ENCODE results near the gene HPD. TPM values are rescaled to one million over a fixed set of nuclear protein-coding genes. Genes with fewer than 3 reads are reported as not detected.

HPD gene
- total RNA-seq: 1 to 10 TPM in 1 of 4 donors, under 1 TPM in 3; 0.27 to 2.8 (median 0.34) TPM
- 1 to 10 TPM in 1 of 3 donors, under 1 TPM in 1, not detected in 1; 0.86 to 2.4 TPM for polyA plus RNA-seq

DNA sequence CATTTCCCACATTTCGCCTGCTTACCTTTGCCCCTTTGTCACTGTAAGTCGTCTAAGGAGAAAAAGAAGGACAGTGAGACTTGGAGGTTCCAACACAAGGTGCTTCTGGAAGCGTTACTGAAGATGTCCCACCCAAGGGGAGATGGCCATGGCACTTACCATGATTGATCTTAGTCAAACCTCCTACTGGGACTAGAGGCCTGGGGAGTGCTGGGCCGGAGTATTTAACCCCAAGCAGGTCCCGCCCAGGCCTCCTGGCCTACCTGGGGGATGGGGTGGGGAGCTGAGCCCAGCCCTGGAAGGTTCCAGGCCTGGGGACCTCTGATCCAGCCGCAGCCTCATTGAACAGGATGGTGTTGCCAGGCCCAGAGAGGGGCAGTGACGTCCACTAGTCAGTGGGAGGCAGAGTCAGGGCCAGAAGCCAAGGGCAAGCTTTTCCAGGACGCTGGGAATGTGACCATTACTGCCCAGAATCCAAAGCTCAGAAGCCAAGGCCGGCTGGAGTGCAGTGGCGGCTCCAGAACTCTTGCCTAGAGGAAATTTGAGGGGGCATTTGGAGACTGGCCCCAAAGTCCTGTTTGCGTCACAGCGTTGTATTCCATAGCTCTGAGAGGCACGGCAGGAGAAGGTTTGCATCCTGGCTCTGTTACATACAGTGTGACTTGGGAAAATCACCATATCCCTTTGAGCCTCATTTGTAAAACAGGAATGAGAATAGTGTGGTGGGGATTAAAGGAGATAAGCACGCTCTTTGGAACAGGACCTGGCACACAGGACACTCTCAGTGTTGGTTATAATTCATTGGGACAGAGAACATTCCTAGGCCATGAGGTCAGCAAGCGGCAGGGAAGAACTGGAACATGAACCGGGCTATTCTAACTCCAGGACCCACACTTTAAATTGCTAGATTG, at the start of gene HPD:
Gene HPD (minus strand): TSS at position 198 of the 911 bp plus-strand sequence. CDS start 36 bp downstream, at position 162.
- intact Hi-C loops (cut with DNase I): no loop called here
- no peaks in the 10 kb centered on the region for H3K9me3 ChIP-seq
- peaks cover 0 to 31% (median 27%) of the 10 kb centered on the region in 4 donors for H3K4me1 ChIP-seq
- peak within 1 kb of the TSS; percentile 85 to 94 (median 88) for H3K27ac ChIP-seq
- no peaks in the 10 kb centered on the region for H3K36me3 ChIP-seq
- H3K27me3 ChIP-seq: no peaks in the 10 kb centered on the region
- TF ChIP-seq CTCF (IDR thresholded peaks at IDR 0.05) (no peak), EP300 (IDR thresholded peaks at IDR 0.05) (peak in 1 of 4 donors; percentile 31), POLR2AphosphoS5 (IDR thresholded peaks at IDR 0.05) (peak; percentile 47 to 76 (median 75))
- 75 to 77% methylated on average over 16 of the region's 16 CpGs for WGBS, 2 donors
- H3K4me3 ChIP-seq: no peak within 1 kb of the TSS
- DNase-seq: peak; percentile 92

DNA sequence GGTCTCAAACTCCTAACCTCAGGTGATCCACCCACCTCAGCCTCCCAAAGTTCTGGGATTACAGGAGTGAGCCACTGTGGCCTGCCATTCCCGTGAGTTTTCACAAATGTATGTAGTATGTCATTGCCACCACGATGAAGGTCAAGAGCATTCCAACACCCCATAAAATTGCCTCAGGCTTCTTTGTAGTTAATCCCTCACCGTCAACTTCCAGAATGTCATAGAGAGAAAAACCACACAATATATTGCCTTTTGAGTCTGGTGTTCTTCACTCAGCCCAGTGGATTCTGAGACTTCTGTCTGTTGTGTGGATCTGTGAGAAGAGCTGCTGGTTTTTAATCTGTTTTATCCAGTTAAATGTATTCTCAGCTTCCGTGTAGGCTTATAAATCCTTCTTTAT, 47.1 kb upstream of the HPD start:
- no peaks in the 10 kb centered on the region for H3K9me3 ChIP-seq
- no peaks in the 10 kb centered on the region for H3K4me1 ChIP-seq
- H3K4me3 ChIP-seq: no peak overlapping the region
- no peak for TF ChIP-seq CTCF (IDR thresholded peaks at IDR 0.05)
- TF ChIP-seq POLR2A (IDR thresholded peaks at IDR 0.05): no peak
- TF ChIP-seq EP300 (IDR thresholded peaks at IDR 0.05): no peak
- no peak for TF ChIP-seq POLR2AphosphoS5 (IDR thresholded peaks at IDR 0.05)
- intact Hi-C loops (cut with DNase I): no loop called here
- H3K27me3 ChIP-seq: no peaks in the 10 kb centered on the region
- no peak for DNase-seq
- 84 to 85% methylated on average over 4 of the region's 4 CpGs for WGBS, 2 donors
- peaks cover 0 to 98% (median 49%) of the 10 kb centered on the region in 4 donors for H3K36me3 ChIP-seq
- H3K27ac ChIP-seq: no peak overlapping the region

GRCh38 chr12:121903202-121903601, 44.5 kb upstream of the HPD start:
- 95 to 99% methylated on average over 2 of the region's 2 CpGs for WGBS, 2 donors
- H3K4me1 ChIP-seq: no peaks in the 10 kb centered on the region
- H3K27me3 ChIP-seq: no peaks in the 10 kb centered on the region
- intact Hi-C loops (cut with DNase I): no loop called here
- H3K36me3 ChIP-seq: peaks cover under 1 to 98% (median 61%) of the 10 kb centered on the region in 4 donors
- no peak overlapping the region for H3K4me3 ChIP-seq
- H3K27ac ChIP-seq: no peak overlapping the region
- no peaks in the 10 kb centered on the region for H3K9me3 ChIP-seq
- no peak for DNase-seq
- TF ChIP-seq POLR2A (IDR thresholded peaks at IDR 0.05) (no peak), CTCF (IDR thresholded peaks at IDR 0.05) (no peak), POLR2AphosphoS5 (IDR thresholded peaks at IDR 0.05) (no peak), EP300 (IDR thresholded peaks at IDR 0.05) (no peak)

GRCh38 chr12:121899590-121899989, 40.9 kb upstream of the HPD start:
- intact Hi-C loops (cut with DNase I): no loop called here
- 95% methylated on average over 14 of the region's 14 CpGs for WGBS, 2 donors

GRCh38 chr12:121898287-121898686, 39.6 kb upstream of the HPD start:
- Histone ChIP-seq H3K27me3 (no peaks in the 10 kb centered on the region), H3K9me3 (no peaks in the 10 kb centered on the region), H3K36me3 (peaks cover 7 to 87% (median 62%) of the 10 kb centered on the region in 4 donors), H3K4me1 (peaks cover 0 to 17% (median 13%) of the 10 kb centered on the region in 4 donors), H3K4me3 (no peak overlapping the region), H3K27ac (no peak overlapping the region)
- TF ChIP-seq POLR2AphosphoS5 (IDR thresholded peaks at IDR 0.05) (no peak), EP300 (IDR thresholded peaks at IDR 0.05) (no peak), POLR2A (IDR thresholded peaks at IDR 0.05) (no peak), CTCF (IDR thresholded peaks at IDR 0.05) (no peak)
- no peak for DNase-seq
- intact Hi-C loops (cut with DNase I): no loop called here
- 91 to 93% methylated on average over 5 of the region's 5 CpGs for WGBS, 2 donors

More at GRCh38 chr12:121899590-121899989, 40.9 kb upstream of the HPD start:
- Histone ChIP-seq H3K27me3 (no peaks in the 10 kb centered on the region), H3K27ac (no peak overlapping the region), H3K9me3 (no peaks in the 10 kb centered on the region), H3K36me3 (peaks cover 7 to 99% (median 67%) of the 10 kb centered on the region in 4 donors), H3K4me1 (peaks cover 0 to 4% (median under 1%) of the 10 kb centered on the region in 4 donors), H3K4me3 (no peak overlapping the region)
- TF ChIP-seq POLR2AphosphoS5 (IDR thresholded peaks at IDR 0.05) (no peak), EP300 (IDR thresholded peaks at IDR 0.05) (no peak)
- DNase-seq: no peak
